Measurements from ENCODE around the gene MDGA2. TPM values are rescaled to one million over a fixed set of nuclear protein-coding genes. Genes with fewer than 3 reads are reported as not detected.

MDGA2 gene
- total RNA-seq, 1 experiment from 2014 or later = not detected

DNA sequence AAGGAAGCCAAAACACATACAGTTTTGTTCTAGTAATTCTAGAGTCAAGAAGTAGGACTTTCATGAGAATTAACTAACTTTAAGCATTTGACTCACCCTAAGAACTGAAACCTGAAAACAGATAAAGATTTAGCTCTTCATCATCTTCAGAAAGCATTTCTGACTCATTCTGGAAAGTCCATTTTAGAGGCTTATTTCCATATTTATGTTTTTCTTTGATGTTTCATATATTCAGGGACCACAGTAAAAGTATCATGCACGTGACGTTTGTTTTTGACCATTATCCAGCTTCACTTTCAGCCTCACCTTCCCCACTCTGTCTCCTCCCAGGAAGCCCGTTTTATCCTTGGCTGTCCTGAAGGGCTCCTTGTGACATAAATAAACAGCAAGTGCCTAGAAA lies 79.2 kb downstream of the MDGA2 start:
- no peaks in the 10 kb centered on the region for H3K27me3 Mint-ChIP-seq (ENCODE audit: insufficient read depth, unreplicated experiment)
- H3K9me3 Mint-ChIP-seq (ENCODE audit: unreplicated experiment) = no peaks in the 10 kb centered on the region
- H3K4me1 Mint-ChIP-seq (ENCODE audit: low read depth, unreplicated experiment) = no peaks in the 10 kb centered on the region
- DNase-seq = no peak
- H3K4me1 ChIP-seq = no peaks in the 10 kb centered on the region
- intact Hi-C loops (cut with micrococcal nuclease; ENCODE audit: unreplicated experiment) = no loop called here
- POLR2A ChIA-PET = no interaction called here
- TF ChIP-seq CTCF (IDR thresholded peaks at IDR 0.05; ENCODE audit: insufficient read depth in 1 of 2, low read depth in 1 of 2, low read length in 1 of 2, severe bottlenecking in 1 of 2, unreplicated experiment in 1 of 2) = no peak
- H3K4me3 Mint-ChIP-seq (ENCODE audit: unreplicated experiment) = no peak overlapping the region
- no peaks in the 10 kb centered on the region for H3K36me3 ChIP-seq (ENCODE audit: control insufficient read depth, insufficient read depth, low read length)
- no peak overlapping the region for H3K27ac Mint-ChIP-seq (ENCODE audit: unreplicated experiment)
- H3K4me3 ChIP-seq (ENCODE audit: low read depth, low read length) = no peak overlapping the region
- H3K27me3 ChIP-seq (replicated peaks; ENCODE audit: control insufficient read depth, insufficient read depth, low read length) = no peaks in the 10 kb centered on the region
- CTCF ChIA-PET = no interaction called here
- no peaks in the 10 kb centered on the region for H3K9me3 ChIP-seq
- no peaks in the 10 kb centered on the region for H3K36me3 Mint-ChIP-seq (ENCODE audit: insufficient read depth, unreplicated experiment)
- BruUV-seq (replicated peaks) = no TSS peak

GRCh38 chr14:47595552-47595951 lies 79.9 kb downstream of the MDGA2 start:
- BruUV-seq (replicated peaks) = no TSS peak
- no peak overlapping the region for H3K27ac Mint-ChIP-seq (ENCODE audit: unreplicated experiment)
- no peaks in the 10 kb centered on the region for H3K36me3 Mint-ChIP-seq (ENCODE audit: insufficient read depth, unreplicated experiment)
- H3K4me3 Mint-ChIP-seq (ENCODE audit: unreplicated experiment) = no peak overlapping the region
- Histone ChIP-seq H3K4me1 (no peaks in the 10 kb centered on the region), H3K9me3 (no peaks in the 10 kb centered on the region), H3K36me3 (ENCODE audit: control insufficient read depth, insufficient read depth, low read length) (no peaks in the 10 kb centered on the region), H3K4me3 (ENCODE audit: low read depth, low read length) (no peak overlapping the region), H3K27me3 (replicated peaks; ENCODE audit: control insufficient read depth, insufficient read depth, low read length) (no peaks in the 10 kb centered on the region)
- no peak for DNase-seq
- CTCF ChIA-PET = no interaction called here
- POLR2A ChIA-PET = no interaction called here
- no peaks in the 10 kb centered on the region for H3K9me3 Mint-ChIP-seq (ENCODE audit: unreplicated experiment)
- TF ChIP-seq CTCF (IDR thresholded peaks at IDR 0.05; ENCODE audit: insufficient read depth in 1 of 2, low read depth in 1 of 2, low read length in 1 of 2, severe bottlenecking in 1 of 2, unreplicated experiment in 1 of 2) = no peak
- no peaks in the 10 kb centered on the region for H3K4me1 Mint-ChIP-seq (ENCODE audit: low read depth, unreplicated experiment)
- intact Hi-C loops (cut with micrococcal nuclease; ENCODE audit: unreplicated experiment) = no loop called here
- H3K27me3 Mint-ChIP-seq (ENCODE audit: insufficient read depth, unreplicated experiment) = no peaks in the 10 kb centered on the region

DNA sequence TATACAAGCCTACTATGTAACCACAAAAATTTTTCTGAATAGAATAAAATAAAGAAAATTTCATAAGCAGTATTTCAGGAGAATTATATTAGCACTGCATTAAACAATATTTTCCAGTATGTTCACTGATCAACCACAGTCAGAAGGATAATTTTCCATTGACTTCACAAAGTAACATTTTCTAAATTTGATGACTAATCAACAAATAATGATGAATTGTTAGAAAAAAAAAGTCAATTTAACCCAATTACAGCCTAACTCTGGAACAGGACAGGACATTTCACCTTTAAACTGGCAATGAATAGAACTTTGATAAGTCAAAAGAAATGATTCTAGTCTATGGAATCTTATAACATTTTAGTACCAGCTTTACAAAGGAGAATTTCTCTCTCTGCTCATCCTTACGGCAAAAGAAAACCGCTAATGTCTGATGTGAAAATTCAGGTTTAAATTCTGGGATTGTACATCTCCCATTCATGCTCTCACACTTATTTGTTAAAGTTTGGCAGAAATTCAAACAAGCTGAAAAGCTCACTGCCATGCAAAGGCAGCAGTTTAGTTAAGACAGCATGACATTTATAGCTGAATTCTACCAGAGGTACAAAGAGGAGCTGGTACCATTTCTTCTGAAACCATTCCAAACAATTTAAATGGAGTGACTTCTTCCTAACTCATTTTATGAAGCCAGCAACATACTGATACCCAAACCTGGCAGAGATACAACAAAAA lies 84.5 kb downstream of the MDGA2 start:
- Mint-ChIP-seq H3K36me3 (ENCODE audit: insufficient read depth, unreplicated experiment) (no peaks in the 10 kb centered on the region), H3K27me3 (ENCODE audit: insufficient read depth, unreplicated experiment) (no peaks in the 10 kb centered on the region), H3K27ac (ENCODE audit: unreplicated experiment) (no peak overlapping the region), H3K4me3 (ENCODE audit: unreplicated experiment) (no peak overlapping the region), H3K9me3 (ENCODE audit: unreplicated experiment) (peaks cover 1% of the 10 kb centered on the region), H3K4me1 (ENCODE audit: low read depth, unreplicated experiment) (no peaks in the 10 kb centered on the region)
- no peak overlapping the region for H3K4me3 ChIP-seq (ENCODE audit: low read depth, low read length)
- DNase-seq = no peak
- no peaks in the 10 kb centered on the region for H3K27me3 ChIP-seq (replicated peaks; ENCODE audit: control insufficient read depth, insufficient read depth, low read length)
- H3K9me3 ChIP-seq = no peaks in the 10 kb centered on the region
- ChIA-PET POLR2A (no interaction called here), CTCF (no interaction called here)
- TF ChIP-seq CTCF (IDR thresholded peaks at IDR 0.05; ENCODE audit: insufficient read depth in 1 of 2, low read depth in 1 of 2, low read length in 1 of 2, severe bottlenecking in 1 of 2, unreplicated experiment in 1 of 2) = no peak
- BruUV-seq (replicated peaks) = no TSS peak
- H3K36me3 ChIP-seq (ENCODE audit: control insufficient read depth, insufficient read depth, low read length) = no peaks in the 10 kb centered on the region
- intact Hi-C loops (cut with micrococcal nuclease; ENCODE audit: unreplicated experiment) = no loop called here
- H3K4me1 ChIP-seq = no peaks in the 10 kb centered on the region

All from Caco-2 (cell line).